GM12891 (cell line): ENCODE data around the gene CALCOCO2.

Source experiments
- POLR2A ChIP-seq: IDR thresholded peaks from 2 replicates; pipeline ENCODE4 v1.6.1; 2011; ENCODE audit warnings: low read depth, low read length, control low read depth
- POLR2AphosphoS5 ChIP-seq: IDR thresholded peaks from 2 replicates; pipeline ENCODE4 v1.6.1; 2011; ENCODE audit warnings: low read depth, low read length, control low read depth
- POU2F2 ChIP-seq: IDR thresholded peaks from 2 replicates; pipeline ENCODE4 v1.6.1; 2011; ENCODE audit warnings: low read depth, mild to moderate bottlenecking, control low read depth, low read length, moderate library complexity
- SPI1 ChIP-seq: IDR thresholded peaks from 2 replicates; pipeline ENCODE4 v1.6.1; 2011; ENCODE audit warnings: low read depth, low read length, control low read depth
- TAF1 ChIP-seq: IDR thresholded peaks from 2 replicates; pipeline ENCODE4 v1.6.1; 2011; ENCODE audit warnings: low read depth, low read length, control low read depth

DNA sequence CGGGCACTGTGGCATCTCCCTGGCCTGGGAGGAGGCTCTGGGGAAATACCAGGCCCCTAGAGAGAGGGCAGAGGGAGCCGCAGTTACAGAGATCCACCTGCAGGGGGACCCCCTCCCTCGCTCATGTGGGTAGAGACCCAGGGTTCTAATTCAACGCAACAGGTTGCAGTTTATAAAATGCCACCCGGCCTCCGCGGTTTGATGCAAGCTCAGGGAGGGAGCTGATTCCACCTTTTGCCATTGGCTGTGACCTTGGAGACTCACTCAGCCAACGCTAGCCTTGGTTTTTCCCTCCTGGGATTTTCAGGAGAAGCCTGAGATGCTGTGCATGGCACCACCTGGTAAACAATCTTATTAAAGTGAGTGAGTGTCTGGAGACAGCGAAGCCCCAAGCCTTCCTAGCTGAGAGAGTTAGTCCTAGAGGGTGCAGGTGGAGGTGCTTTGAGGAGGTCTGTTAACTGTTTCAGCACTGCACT lies 25.9 kb upstream of the CALCOCO2 start:
- TF ChIP-seq POLR2A (no peak), TAF1 (no peak), POLR2AphosphoS5 (no peak), SPI1 (no peak), POU2F2 (no peak)
